GM19035 (cell line): ENCODE results near the gene BCAR3.
A peak's percentile ranks its signal among the peaks of the same experiment; 100 is the strongest.

Source experiments
- ATAC-seq: cut with Tn5 transposase; IDR thresholded peaks from one replicate; pipeline ENCODE4 v1.9.1; 2021; ENCODE audit not compliant: unreplicated experiment

Gene BCAR3

DNA sequence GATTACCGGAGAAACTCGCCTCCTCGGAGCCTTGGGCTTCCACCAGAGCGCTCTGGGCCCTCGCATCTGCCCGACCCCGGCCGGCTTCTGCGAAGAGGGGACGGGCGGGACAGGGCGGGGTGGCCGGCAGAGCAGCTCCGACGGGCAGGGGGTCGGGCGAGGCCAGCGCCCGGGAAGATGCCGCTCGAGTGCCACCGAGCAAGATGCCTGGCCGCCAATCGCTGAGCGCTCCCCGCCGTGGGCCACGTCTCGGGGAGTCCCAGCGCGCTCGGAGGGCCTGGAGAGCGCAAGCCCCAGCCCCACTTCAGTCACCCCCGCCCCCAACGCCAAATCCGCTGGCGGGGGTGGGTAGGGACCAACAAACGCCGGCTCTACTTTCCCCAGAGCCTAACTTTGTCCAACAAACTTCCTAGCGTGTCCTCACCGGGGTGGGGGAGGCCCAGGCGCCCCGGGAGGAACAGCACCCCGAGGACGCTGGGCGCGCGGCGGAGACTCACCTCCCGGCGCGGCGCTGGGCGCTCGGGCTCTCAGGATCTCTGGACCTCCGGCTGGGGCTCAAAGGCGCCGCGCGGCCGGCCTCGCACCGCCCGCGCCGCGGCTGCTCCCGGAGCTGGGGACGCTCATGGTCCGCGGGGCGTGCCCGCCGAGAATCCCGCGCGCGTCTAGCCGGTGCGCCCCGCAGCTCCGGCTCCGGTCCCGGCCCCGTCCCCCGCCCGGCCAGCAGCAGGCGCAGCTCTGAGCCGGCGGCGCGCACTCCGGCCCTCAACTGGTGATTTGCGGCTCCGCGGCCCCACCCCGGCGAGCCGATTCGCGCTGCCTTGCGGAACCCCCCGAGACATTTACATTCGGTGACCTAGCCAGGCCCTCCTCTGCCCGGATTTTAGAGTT, at the start of gene BCAR3:
TSS of gene BCAR3 (minus strand) at position 737 of the 888 bp plus-strand sequence. CDS start 6,907 bp downstream, outside the sequence.
- peak; percentile 71 for ATAC-seq

- no peak for ATAC-seq
These were observed 49.0 kb upstream of the BCAR3 start for GRCh38 chr1:93730621-93731020.

- no peak for ATAC-seq
These were observed 48.3 kb upstream of the BCAR3 start for GRCh38 chr1:93729906-93730305.

DNA sequence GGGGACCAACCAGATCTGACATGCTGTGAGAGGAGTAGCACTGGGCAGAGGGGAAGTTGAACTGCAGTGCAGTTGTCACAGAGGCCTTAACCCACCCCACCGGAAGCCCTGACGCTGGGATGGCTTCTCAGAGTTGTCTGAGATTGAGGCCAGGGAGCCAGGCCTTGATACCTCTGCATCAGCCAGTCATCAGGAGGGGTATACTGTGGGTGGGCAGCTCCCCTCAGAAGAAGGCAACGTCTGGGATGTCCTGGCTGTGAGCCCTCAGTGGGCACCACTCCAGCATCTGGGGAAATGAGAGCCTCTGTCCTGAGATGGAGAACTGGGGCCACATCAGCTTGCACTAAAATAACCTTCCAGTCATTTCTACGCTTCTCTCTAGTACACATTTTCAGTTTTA, 47.9 kb upstream of the BCAR3 start:
- ATAC-seq: peak; percentile 68

- no peak for ATAC-seq
These were observed 47.0 kb upstream of the BCAR3 start for GRCh38 chr1:93728480-93729131.

DNA sequence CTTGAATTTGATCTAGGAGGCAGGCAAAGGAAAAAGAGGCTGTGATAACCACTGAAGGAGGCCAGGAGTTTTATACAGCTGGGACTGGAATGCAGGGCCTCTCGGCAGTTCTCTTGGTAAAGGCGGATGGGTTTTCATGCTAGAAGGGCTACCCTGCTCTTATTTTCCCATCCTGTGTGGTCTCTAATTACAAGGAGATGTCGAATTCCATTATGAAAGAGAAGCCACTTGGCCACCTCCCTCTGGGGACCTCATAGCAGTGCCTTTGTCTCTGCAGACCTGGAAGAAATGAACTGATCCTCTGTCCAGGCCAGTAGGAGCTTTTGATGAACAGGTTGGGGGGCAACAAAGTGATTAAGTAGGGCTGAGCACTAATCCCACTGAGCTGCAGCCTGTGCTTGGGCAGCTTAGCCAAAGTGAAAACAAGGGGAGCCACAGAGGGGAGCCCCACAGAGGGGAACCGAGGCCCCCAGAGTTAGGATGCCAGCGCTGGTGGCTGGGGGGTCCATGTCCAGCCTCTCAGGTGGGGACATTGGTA, 42.2 kb upstream of the BCAR3 start:
- ATAC-seq: no peak

DNA sequence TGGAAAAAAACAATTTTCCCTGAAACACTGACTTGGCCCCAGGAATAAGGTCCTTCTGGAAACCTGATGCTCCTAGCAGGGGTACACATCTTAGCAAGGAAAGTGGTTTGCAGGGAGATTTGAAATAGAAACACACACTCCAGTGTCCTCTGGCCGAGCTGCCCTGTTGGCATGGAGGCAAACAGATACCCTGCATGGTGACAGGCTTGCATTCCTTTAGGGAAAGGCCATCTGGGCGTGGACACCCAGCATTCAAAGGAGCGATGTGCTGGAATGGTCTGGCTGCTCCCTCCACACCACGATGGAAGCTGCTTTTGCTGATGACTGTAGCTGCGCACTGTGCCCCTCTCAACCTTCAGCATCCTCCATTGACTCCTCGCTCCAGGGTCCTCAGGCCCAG, 41.5 kb upstream of the BCAR3 start:
- ATAC-seq: no peak

DNA sequence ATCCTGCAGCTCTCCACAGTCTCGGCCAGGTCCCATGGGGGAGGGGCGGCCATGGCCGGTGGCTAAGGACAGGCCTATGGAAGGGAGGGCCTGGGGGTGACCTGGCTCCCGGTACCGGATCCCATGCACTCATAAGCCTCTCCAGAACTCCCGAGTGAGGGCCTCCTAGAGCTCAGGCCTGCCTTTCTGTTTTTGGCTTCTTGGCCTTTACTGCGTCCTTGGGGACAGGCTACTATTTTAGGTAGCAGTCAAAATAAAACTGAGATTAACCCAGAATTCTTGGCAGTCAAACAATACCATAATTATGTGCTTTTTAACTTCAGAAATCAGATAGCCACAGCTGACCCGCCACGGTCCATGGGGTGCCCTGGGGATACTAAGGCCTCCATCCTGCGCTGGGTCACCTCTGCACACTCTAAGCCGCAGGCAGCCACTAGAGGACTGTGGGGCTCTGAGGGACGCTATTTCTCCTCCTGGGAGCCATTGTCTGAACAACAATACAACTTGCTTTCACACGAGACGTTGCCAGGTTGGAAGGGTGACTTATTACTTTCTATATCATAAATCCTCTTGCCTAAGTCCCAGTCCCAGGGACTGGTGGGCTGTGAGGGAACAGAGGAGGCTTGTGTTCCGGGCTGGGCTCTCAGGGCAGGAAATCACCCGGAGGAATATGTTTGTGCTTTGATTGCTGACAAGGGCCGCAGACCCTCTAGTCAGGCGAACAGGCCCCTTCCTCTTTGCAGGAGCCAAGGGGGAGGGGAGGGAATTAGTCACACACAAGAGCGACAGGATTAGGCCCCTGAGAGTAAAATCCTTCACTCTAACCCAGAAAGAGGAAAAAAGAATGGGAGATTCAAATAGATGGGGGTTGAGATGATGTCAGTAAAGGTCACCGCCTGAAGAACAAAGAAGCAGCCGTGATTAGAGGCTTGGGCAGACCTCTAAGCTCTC, 40.7 kb upstream of the BCAR3 start:
- ATAC-seq: no peak

DNA sequence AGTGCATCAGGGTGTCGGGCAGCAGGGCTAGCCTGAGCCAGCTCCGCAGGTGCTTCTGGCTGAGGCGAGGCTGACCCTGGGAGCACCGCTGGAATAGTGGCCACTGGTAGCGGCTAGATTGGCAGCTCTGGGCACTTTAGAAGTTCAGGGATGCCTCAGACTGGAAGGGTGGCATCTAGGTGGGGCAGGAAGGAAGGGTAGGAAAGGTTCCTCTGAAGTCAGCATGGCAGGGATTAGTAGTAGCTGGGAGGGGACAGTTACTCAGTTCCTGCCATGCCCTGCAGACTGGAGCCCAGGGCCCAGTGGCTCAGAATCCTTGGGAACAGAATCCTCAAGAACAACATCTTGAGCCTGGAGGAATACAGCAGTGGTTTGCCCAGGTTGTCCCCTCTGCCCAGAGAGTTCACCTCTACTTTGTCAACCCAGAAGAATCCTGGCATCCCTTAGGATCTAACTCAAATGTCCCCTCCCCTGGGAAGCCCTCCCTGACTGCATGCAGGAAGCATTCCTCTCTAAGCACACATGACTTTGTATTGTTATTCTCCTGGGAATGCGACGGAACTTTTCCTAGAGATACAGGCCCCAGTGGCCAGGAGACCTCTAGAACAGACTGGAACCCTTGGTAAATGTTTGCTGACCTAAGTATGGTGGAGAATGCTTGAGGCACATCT, 39.5 kb upstream of the BCAR3 start:
- no peak for ATAC-seq

- no peak for ATAC-seq
These were observed 36.0 kb upstream of the BCAR3 start for GRCh38 chr1:93717640-93718039.

DNA sequence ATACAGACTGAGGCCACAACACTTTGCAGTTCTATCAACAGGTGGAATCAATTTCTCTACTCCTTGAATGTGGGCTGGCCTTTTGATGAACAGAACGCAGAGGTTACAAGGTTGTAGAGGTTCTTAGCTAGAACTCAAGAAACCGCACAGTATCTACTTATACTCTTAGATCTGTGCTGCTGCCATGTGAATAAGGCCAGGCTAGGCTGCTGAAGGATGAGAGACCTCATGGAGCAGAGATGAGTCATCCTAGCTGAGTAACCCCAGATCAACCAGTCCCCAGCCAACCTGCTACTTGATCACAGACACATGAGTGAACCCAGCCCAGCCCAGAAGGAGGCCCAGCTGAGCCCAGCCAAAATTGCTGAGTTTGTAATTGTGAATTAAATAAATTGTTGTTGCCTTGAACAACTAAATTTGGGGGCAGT, 35.3 kb upstream of the BCAR3 start:
- no peak for ATAC-seq

DNA sequence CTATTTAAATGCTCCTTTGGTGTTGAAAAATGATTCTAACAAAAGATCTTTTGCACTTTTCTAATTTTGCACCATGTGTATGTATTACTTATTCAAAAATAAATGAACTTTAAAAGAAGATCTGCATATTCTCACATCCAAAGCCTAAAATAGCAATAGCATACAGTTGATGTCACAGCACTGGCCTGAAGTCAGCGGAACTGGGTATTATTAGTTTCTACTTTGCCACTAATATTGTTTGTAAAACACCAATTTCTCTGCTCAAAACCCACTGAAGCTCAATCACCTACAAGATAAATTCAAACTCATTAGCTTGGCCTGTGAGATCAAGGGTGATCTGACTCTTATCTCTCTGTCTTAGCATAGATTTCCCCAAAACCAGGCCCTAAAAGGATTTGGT, 34.5 kb upstream of the BCAR3 start:
- no peak for ATAC-seq

DNA sequence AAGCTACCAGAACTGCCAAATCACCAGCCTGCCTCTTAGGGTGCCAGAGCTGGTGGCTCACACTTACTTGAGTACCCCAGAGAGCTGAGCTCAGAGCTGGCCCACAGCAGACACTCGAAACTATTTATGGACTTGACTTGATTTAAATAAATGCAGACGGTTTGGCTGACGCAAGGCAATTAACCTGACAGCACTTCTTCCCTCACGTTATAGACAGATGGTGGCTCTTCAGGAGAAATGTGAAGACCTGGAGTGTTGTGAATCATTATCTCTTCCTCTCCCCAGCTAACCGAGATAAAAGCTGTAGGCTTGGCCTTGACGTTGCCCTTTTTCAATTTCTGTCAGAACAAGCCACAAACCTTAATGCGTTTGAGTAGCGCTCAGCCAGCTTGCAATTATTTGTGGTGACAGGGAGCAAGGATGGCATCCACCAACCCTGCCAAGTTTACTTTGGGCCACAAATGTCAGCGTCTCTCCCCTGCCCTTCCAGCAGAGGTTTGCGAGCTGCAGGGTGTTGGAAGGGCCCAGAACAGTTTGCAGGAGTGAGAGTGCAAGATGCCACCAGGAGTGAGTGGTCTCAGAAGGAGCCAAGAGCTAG, 34.0 kb upstream of the BCAR3 start:
- peak; percentile 54 for ATAC-seq

DNA sequence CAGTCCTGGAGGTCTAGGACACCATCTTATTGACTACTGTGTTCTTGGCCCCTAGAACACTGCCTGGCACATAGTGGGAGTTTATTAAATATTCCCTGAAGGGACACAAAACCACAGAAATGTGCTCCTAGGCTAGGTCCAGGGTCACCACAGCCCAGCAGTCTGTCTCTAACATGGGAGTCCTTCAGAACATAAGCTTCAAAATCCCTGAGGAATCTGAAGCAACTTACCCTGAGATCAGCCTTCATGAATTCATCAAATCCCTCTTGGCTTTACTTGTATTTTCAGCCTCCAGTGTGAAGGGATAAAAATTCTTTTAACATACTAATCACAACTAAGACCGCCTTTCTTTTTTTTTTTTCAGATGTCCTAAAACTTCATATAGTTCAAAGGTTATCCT, 32.7 kb upstream of the BCAR3 start:
- ATAC-seq: no peak

GRCh38 chr1:93713341-93713740, 31.7 kb upstream of the BCAR3 start:
- ATAC-seq: no peak

- ATAC-seq: no peak
These were observed 31.1 kb upstream of the BCAR3 start for GRCh38 chr1:93712741-93713140.

DNA sequence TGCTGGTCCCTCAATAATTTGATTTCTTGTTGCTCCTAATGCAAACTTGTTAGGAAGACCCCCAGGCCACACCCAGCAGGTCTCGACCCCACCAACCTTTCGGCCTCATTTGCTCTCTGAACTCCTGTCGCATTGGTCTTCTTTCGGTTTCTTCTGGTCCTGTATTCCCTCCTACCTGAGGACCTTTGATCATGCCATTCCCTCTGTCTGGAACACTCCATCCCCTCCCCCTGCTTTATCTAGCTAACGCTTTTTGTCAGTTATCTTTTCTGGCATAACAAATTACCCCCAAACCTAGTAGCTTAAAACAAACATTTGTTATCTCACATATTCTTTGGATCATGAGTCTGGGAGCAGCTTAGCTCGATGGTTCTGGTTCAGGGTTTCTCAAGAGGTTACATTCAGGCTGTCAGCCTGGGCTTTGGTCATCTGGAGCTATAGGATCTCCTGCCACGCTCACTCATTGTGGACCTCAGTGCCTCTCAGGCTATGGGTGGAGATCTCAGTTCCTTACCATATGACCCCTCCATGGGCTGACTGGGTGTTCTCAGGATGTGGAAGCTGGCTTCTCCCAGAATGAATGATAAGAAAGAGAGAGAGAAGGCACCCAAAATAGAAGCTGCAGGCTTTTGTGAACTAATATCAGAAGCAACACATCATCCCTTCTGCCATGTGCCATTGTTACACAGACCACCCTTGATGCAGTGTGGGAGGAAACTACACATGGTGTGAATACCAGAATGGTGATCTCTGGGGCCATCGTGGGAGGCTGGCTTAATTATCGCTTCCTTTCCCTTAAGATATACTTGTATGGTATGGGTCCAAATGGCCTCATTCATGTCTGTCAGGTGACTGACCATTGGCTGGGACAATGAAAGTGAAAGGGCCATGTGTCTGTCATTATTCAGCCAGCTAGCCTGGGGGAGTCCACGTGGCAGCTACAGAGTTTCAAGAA, 29.1 kb upstream of the BCAR3 start:
- no peak for ATAC-seq

DNA sequence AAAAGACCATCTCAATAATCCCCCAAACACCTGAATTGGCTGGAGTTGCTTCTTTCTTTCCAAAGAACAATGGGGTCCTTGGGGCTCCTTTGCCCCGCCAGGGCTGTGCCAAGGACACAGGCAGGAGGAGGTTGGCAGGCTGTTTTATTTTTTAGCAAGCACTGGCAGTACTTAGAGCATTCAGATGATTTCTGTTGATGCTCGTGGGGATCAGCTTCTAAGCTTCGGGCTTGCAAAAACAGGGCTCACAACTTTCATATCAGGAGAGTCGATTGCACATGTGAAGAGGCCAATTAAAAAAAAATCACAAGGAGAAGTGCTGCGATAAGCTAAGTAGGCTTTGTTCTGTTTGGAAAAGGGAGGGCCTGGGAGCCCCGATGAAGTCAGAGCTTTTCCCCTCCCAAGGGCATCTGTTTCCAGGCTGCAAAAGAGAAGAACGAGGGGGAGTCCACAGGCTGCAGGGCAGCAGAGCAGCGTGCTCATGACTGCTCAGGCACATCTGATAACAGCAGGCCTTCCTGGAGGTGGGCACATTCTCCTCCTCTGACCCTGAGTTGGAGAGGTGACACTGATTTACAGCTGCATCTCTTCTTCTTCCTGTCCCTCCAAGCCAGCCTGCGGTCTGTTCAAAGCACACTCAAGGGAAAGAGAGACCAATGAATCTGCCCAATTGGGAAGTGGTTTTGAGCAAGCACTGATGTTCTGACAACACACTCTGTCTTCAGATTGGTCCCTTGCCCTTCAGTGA, 27.3 kb upstream of the BCAR3 start:
- ATAC-seq: no peak
